Right renal cortex interstitium (tissue), 3 donors: ENCODE results near the gene RAP1A. TPM values are rescaled to one million over a fixed set of nuclear protein-coding genes. Genes with fewer than 3 reads are reported as not detected.
A peak's percentile ranks its signal among the peaks of the same experiment; 100 is the strongest.
"Not testable (repeated sequence)": the region's sequence is repeated elsewhere in the genome, so short reads cannot be mapped to it uniquely, and the experiment has no call there.

Experiments used
- DNase-seq, 3 donors: peaks; one replicate each; pipeline ENCODE4 v3.0.0-alpha.2; 2013; ENCODE audit warnings: low read depth in 3 of 3, low spot score in 2 of 3
- polyA plus RNA-seq, 3 donors: library from polyadenylated mRNA; unstranded; fragments of 120-200 nt; gene quantifications; one replicate each; pipeline ENCODE4 v1.2.1, GENCODE V29; 2013; ENCODE audit not compliant: insufficient read length in 3 of 3

RAP1A gene
- polyA plus RNA-seq, 3 donors, result 85.1 to 88.5 (median 85.6) TPM

- DNase-seq, result no peak
Measured at GRCh38 chr1:111734426-111734825, 114.8 kb downstream of the RAP1A start.

- no peak for DNase-seq
Measured at GRCh38 chr1:111734856-111735255, 115.3 kb downstream of the RAP1A start.

DNA sequence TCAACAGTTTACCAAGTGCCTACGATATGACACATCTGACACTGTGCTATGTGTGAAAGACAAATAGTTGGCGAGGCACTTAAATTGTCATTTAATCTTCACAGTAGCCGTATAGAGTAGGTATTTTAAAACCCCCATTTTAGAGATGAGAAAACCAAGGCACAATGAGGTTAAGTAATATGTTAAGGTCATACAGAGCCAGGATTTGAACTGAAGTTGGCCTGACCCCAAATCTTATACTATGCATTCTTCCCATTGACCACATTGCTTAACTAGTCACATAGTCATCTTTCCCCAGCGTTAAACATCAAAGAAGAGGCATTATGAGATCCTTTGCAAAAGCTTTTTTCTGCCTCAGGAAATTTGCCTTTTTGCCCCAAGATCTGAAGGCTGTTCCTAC is 115.7 kb downstream of the RAP1A start:
- no peak for DNase-seq

DNA sequence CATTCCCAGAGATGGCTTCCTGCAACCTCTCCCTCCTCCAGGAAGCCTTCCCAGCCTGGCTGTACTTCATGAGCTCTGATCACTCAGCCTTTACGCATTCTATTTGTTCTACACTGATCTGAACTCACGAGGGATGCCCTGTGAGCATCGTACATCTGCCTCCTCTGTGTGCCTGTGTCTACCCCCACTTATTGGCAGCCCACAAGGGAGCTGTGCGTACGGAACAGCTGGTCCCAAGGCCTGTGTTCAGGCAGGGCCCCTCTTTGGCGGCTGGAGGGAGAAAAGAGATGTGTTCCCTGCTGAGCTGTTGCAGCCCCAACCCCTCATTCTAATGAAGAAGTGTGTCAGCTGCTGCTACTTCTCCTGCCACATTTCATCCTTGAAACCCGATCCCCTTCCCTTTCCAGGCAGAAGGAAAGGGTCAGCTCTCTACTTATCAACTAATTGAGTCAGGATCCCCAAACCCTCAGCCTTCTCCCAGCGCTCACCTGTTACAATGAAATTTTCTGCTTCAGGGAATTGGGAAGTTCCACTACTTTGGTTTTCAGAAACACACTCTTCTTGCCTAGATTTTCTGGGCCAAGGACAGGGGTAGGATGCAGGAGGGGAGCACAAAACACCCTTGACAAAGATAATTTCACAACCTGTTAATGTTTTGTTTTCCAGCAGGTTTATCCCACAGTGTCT is 116.4 kb downstream of the RAP1A start:
- no peak for DNase-seq

DNA sequence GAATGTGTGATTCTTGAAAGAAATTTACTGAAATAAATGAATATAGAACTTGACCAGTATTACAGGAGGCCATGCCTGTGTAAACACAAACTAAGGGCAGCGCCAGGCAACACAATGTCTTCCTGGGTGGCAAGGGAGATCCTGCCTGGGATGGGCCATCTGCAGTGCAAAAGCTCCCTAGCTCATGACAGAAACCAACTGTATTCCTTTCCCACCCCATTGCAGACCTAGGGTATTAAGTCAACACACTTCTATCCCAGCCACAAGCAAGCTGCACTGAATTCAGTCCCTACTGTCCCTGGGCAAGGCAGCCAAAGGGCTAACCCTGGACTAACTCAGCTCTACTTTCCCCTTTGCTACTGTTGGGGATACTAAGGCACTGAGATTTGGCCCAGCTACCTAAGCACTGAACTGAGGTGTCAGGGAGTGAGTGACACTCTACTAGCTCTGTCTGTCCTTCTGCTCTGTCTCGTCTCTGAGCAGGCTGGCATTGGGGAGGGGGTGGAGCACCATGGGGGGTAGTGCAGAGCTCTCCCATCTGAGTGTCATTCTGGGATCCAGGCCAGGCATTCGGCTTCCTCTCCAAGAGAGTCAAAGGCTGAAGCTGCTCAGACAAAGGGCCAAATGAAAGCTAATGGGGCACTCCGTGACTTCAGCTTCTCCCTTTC is 117.1 kb downstream of the RAP1A start:
- no peak for DNase-seq

- DNase-seq, result no peak
Measured at GRCh38 chr1:111737216-111738132, 117.9 kb downstream of the RAP1A start.

DNA sequence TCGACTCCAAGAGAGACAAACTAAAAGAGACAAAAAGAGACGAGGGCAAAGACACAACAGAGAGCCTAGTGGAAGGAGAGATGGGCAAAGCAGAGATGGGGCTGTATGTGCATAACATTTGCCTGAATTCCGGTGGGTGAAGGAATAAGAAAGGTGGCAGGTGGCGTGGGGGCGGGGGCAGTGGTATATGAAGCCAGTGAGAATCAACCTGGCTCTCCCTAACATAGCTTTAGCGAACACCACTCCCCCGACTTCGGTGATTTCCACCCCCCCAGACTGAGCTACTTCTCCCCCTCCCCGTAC is 118.5 kb downstream of the RAP1A start:
- no peak for DNase-seq

GRCh38 chr1:111738436-111739193 is 119.0 kb downstream of the RAP1A start:
- DNase-seq, result no peak

DNA sequence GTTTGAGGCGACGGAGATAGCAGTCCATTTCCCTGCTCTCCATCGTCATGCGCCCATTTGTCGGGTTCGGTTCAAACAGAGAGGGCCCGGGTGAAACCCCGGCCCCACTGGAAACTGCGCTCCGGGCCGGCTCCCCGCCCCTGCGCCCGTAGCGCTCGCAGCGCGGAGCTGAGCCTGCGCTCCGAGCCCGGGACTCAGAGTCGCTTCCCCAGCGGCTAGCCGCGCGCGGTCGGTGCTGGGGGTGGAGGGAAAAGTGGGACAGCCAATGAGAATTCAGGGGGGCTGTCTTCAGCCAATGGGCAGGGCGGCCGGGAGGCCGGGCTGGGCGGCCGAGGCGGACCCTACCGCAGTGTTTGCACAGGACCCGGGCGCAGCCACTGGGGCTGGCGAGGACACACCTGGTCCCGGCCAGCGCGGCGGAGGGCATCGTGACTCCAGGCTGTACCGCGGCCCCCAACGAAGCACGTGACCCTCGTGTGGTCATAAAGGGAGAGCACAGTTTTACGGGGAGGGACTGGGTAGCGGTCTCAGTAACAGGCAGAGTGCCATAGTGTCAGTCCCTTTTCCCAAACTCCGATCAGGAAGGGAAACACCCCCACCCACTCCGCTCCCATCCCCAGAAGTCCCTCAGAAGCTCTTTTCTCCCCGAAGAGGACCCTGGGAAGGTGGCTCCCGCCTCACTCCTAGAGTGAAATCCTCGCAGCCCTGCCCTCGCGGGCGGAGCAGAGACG is 119.8 kb downstream of the RAP1A start, which contains the start of gene INKA2:
Gene INKA2 (minus strand): TSS at position 202 of the 731 bp plus-strand sequence. CDS start 153 bp downstream, at position 49.
- peak in 1 of 3 donors; percentile 65 for DNase-seq

DNA sequence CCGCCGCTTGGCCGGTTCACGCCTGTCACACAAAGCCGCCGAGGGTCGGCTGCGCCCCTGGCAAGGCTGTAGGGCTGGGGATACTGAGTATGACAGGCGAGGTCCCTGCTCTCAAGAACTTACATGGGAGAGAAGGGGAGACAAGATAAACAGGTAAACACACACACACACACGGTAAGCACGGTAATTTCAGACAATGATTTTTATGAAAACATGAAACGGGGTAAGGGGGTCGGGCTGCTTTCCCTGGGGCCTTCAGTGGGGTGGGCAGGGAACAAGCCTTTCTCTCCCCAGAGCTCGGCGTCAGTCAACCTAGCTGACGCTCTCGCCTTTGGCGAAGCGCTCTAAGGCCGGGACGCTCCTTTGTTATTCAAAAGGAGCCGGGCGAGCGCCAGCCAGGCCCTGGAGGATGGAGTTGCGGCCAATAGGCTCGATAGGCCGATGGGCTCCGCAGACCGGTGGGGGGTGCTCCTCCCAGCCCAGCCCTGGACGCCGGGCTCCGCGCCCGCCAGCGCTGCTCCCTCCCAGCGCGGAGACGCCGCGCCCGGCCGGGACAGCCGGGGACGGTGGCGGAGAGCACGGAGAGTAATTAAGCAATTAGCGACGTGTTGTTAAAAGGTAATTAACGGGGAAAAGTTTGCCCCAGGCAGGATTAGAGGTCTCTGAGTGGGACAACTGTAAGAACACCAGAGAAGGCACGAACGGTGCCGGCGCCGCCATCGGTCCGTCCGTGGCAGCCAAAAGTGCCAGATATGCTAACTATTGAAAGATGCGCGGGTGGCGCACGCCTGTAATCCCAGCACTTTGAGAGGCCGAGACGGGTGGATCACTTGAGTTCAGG is 120.6 kb downstream of the RAP1A start:
- peak in 1 of 3 donors; percentile 41 for DNase-seq

- DNase-seq, result not testable (repeated sequence)
Measured at GRCh38 chr1:111742292-111742691, 122.7 kb downstream of the RAP1A start.

- no peak for DNase-seq
Measured at GRCh38 chr1:111742938-111743549, 123.5 kb downstream of the RAP1A start.

GRCh38 chr1:111743679-111744101 is 124.1 kb downstream of the RAP1A start:
- no peak for DNase-seq

- no peak for DNase-seq
Measured at GRCh38 chr1:111745675-111746613, 126.4 kb downstream of the RAP1A start.

DNA sequence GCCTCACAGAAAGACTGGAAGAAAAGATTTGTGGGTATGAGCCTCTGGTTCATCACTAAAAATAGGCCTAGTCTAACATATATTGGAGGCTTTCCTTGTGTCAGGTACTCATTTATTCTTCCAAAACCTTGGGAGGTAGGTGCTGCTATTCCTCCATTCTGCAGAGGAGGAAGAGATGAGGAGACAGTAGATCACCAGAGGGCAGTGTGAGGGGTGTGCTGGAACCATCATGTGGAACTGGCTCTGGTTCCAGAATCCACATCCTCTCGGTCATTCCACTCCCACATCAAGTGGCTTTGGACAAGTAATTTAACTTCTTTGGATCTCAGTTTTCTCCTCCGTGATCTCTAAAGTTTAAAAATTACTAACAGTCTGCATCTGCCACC is 127.0 kb downstream of the RAP1A start:
- no peak for DNase-seq

- no peak for DNase-seq
Measured at GRCh38 chr1:111747282-111747734, 127.7 kb downstream of the RAP1A start.

GRCh38 chr1:111747947-111748346 is 128.4 kb downstream of the RAP1A start:
- DNase-seq, result no peak
